HFF-Myc (cell line): Measurements from ENCODE around the gene SHISA2.

Experiments
- DNase-seq: peaks from one replicate; pipeline ENCODE4 v3.0.0-alpha.2; 2011; ENCODE audit warnings: low read depth; ENCODE audit errors: extremely low read depth
- H3K4me3 ChIP-seq: replicated peaks from 2 replicates; pipeline ENCODE4 v1.5.1; 2011; ENCODE audit warnings: low read depth, mild to moderate bottlenecking, control low read depth, low read length
- CTCF ChIP-seq: IDR thresholded peaks from 2 replicates; pipeline ENCODE4 v1.5.1; 2012; ENCODE audit warnings: mild to moderate bottlenecking, low read depth, low read length, control low read depth; ENCODE audit errors: missing control alignments

The SHISA2 gene

GRCh38 chr13:26054896-26055295 lies 3.1 kb upstream of the SHISA2 start:
- TF ChIP-seq CTCF = no peak
- no peak for DNase-seq
- no peak overlapping the region for H3K4me3 ChIP-seq

- TF ChIP-seq CTCF = no peak
- DNase-seq = no peak
- H3K4me3 ChIP-seq = no peak overlapping the region
Observed at GRCh38 chr13:26053418-26053980, 1.7 kb upstream of the SHISA2 start.

GRCh38 chr13:26052337-26052736 lies 521 bp upstream of the SHISA2 start:
- no peak for TF ChIP-seq CTCF
- DNase-seq = no peak
- H3K4me3 ChIP-seq = no peak overlapping the region

- no peak for DNase-seq
- no peak overlapping the region for H3K4me3 ChIP-seq
- TF ChIP-seq CTCF = no peak
Observed at GRCh38 chr13:26051231-26051656, 572 bp downstream of the SHISA2 start.

GRCh38 chr13:26050568-26051230 lies 1.1 kb downstream of the SHISA2 start:
- H3K4me3 ChIP-seq = no peak overlapping the region
- no peak for TF ChIP-seq CTCF
- DNase-seq = no peak

GRCh38 chr13:26048741-26049140 lies 3.1 kb downstream of the SHISA2 start:
- no peak for TF ChIP-seq CTCF
- H3K4me3 ChIP-seq = no peak overlapping the region
- no peak for DNase-seq
